GM12878 (cell line): ENCODE results near the gene WDR74. TPM values are rescaled to one million over a fixed set of nuclear protein-coding genes. Genes with fewer than 3 reads are reported as not detected.

ENCODE experiments used
- BHLHE40 ChIP-seq, 2 experiments: fragments of 450-650 bp in 1 of 2; IDR thresholded peaks; 2 replicates each; pipeline ENCODE4 v1.6.1; 2011 to 2017; ENCODE audit warnings: low read depth in 2 of 2, borderline replicate concordance in 1 of 2, improper control_type of control experiment in 1 of 2, low read length in 1 of 2, mild to moderate bottlenecking in 1 of 2
- CBX5 ChIP-seq: sonication (generic); IDR thresholded peaks from 2 replicates; pipeline ENCODE4 v1.6.1; 2016; ENCODE audit warnings: low read depth, moderate library complexity, mild to moderate bottlenecking, inconsistent platforms
- E2F8 ChIP-seq: fragments of 450-650 bp; IDR thresholded peaks from 2 replicates; pipeline ENCODE4 v1.6.1; 2018; ENCODE audit warnings: mild to moderate bottlenecking, low read depth, moderate library complexity; ENCODE audit not compliant: partially characterized antibody
- ELK1 ChIP-seq: IDR thresholded peaks from 2 replicates; pipeline ENCODE4 v1.6.1; 2012; ENCODE audit warnings: low read depth, low read length, improper control_type of control experiment
- HDAC6 ChIP-seq: fragments of 200-600 bp; sonication (generic); IDR thresholded peaks from one replicate; pipeline ENCODE4 v1.8.0; 2017; ENCODE audit warnings: antibody characterized with exemption; ENCODE audit not compliant: unreplicated experiment
- HDGF ChIP-seq: fragments of 450-650 bp; IDR thresholded peaks from 2 replicates; pipeline ENCODE4 v1.6.1; 2016; ENCODE audit warnings: antibody characterized with exemption
- IKZF1 ChIP-seq: fragments of 450-650 bp; conservative IDR thresholded peaks from 2 replicates; pipeline ENCODE4 v1.6.1; 2017; ENCODE audit warnings: antibody characterized with exemption, mild to moderate bottlenecking
- IKZF2 ChIP-seq, 2 experiments: fragments of 450-650 bp; IDR thresholded peaks; 2 replicates each; pipeline ENCODE4 v1.6.1; 2017; ENCODE audit warnings: mild to moderate bottlenecking in 2 of 2, moderate library complexity in 2 of 2
- JUND ChIP-seq: IDR thresholded peaks from 2 replicates; pipeline ENCODE4 v1.6.1; 2012; ENCODE audit warnings: low read depth, mild to moderate bottlenecking, low read length, improper control_type of control experiment, moderate library complexity
- KAT2A ChIP-seq: conservative IDR thresholded peaks from 2 replicates; pipeline ENCODE4 v1.6.1; 2011; ENCODE audit warnings: low read depth, low read length; ENCODE audit not compliant: control insufficient read depth
- LARP7 ChIP-seq: fragments of 450-650 bp; IDR thresholded peaks from 2 replicates; pipeline ENCODE4 v1.6.1; 2017; ENCODE audit warnings: mild to moderate bottlenecking
- MAX ChIP-seq: IDR thresholded peaks from 2 replicates; pipeline ENCODE4 v1.6.1; 2012; ENCODE audit warnings: low read depth, low read length, improper control_type of control experiment
- MEF2A ChIP-seq: IDR thresholded peaks from 2 replicates; pipeline ENCODE4 v1.6.1; 2011; ENCODE audit warnings: low read depth, mild to moderate bottlenecking, low read length, moderate library complexity; ENCODE audit not compliant: insufficient read depth
- NBN ChIP-seq: fragments of 450-650 bp; IDR thresholded peaks from 2 replicates; pipeline ENCODE4 v1.6.1; 2016
- NFYA ChIP-seq: IDR thresholded peaks from 2 replicates; pipeline ENCODE4 v1.6.1; 2011; ENCODE audit warnings: low read depth, mild to moderate bottlenecking, low read length, improper control_type of control experiment, borderline replicate concordance
- NRF1 ChIP-seq: conservative IDR thresholded peaks from 2 replicates; pipeline ENCODE4 v1.6.1; 2011; ENCODE audit warnings: mild to moderate bottlenecking, low read depth, low read length, improper control_type of control experiment
- PAX5 ChIP-seq: IDR thresholded peaks from 2 replicates; pipeline ENCODE4 v1.6.1; 2011; ENCODE audit warnings: low read depth, low read length, borderline replicate concordance
- PAX8 ChIP-seq: fragments of 450-650 bp; IDR thresholded peaks from 2 replicates; pipeline ENCODE4 v1.6.1; 2017; ENCODE audit warnings: mild to moderate bottlenecking, moderate library complexity
- POLR2A ChIP-seq: IDR thresholded peaks from 2 replicates; pipeline ENCODE4 v1.6.1; 2011; ENCODE audit warnings: low read depth, mild to moderate bottlenecking, low read length
- RAD51 ChIP-seq: fragments of 450-650 bp; IDR thresholded peaks from 2 replicates; pipeline ENCODE4 v1.6.1; 2016; ENCODE audit warnings: moderate library complexity, mild to moderate bottlenecking, inconsistent platforms
- SP1 ChIP-seq: IDR thresholded peaks from one replicate; pipeline ENCODE4 v1.6.1; 2011; ENCODE audit warnings: low read depth, low read length
- SUPT20H ChIP-seq: IDR thresholded peaks from 2 replicates; pipeline ENCODE4 v1.6.1; 2011; ENCODE audit warnings: low read depth, mild to moderate bottlenecking, low read length, moderate library complexity, borderline replicate concordance; ENCODE audit not compliant: control insufficient read depth
- TARDBP ChIP-seq: IDR thresholded peaks from 2 replicates; pipeline ENCODE4 v1.6.1; 2016; ENCODE audit warnings: borderline replicate concordance
- TCF7 ChIP-seq: IDR thresholded peaks from 2 replicates; pipeline ENCODE4 v1.6.1; 2014; ENCODE audit warnings: antibody characterized with exemption, borderline replicate concordance
- WRNIP1 ChIP-seq: IDR thresholded peaks from 2 replicates; pipeline ENCODE4 v1.6.1; 2011; ENCODE audit warnings: low read depth, low read length, improper control_type of control experiment, borderline replicate concordance
- YBX1 ChIP-seq: fragments of 450-650 bp; IDR thresholded peaks from 2 replicates; pipeline ENCODE4 v1.6.1; 2016; ENCODE audit warnings: antibody characterized with exemption
- ZNF274 ChIP-seq: IDR thresholded peaks from one replicate; pipeline ENCODE4 v1.8.0; 2011; ENCODE audit not compliant: insufficient read length, insufficient read depth
- ZNF622 ChIP-seq: fragments of 450-650 bp; IDR thresholded peaks from 2 replicates; pipeline ENCODE4 v1.6.1; 2017; ENCODE audit warnings: mild to moderate bottlenecking, inconsistent platforms
- polyA plus RNA-seq, 11 experiments: library from polyadenylated mRNA; depleted of rRNA in 4 of 11; unstranded in 6 of 11; stranded (reverse) in 5 of 11; fragments of >200 nt; fragmentation: Nextera tagmentation in 4 of 11; fragmentation: Illumina TruSeq in 1 of 11; extraction: Ambion mirVana in 4 of 11; extraction: Trizol in 1 of 11; gene quantifications; 1 replicate in 1 of 11; 2 replicates in 10 of 11; pipeline versions ENCODE4 v1.2.1 to v1.2.3, GENCODE V29; 2011 to 2016; ENCODE audit warnings: inconsistent platforms in 2 of 11, missing spikeins in 2 of 11, low read depth in 1 of 11
- total RNA-seq, 4 experiments: library from RNA; depleted of rRNA in 3 of 4; stranded (reverse); fragments of >200 nt in 3 of 4; fragmentation: Illumina TruSeq in 1 of 4; extraction: Trizol in 1 of 4; gene quantifications; 2 replicates each; pipeline versions ENCODE4 v1.2.1 to v1.2.3, GENCODE V29; 2013 to 2021

Gene WDR74
- total and polyA plus RNA-seq, 10 of the 15 experiments (the other 5 are each of a cell fraction or from before 2014, with no cell fraction given): 18.2 to 103 (median 60.7) TPM

- TF ChIP-seq ZNF622: no peak
- no peak for TF ChIP-seq MEF2A
- no peak for TF ChIP-seq HDAC6
- peak; percentile 7; the same call in 1 of the 2 replicates for TF ChIP-seq POLR2A
- no peak for TF ChIP-seq YBX1
- TF ChIP-seq SP1: no peak
- peak; percentile 91 for TF ChIP-seq LARP7
- TF ChIP-seq PAX5: no peak
- no peak for TF ChIP-seq IKZF2 (IDR thresholded peaks at IDR 0.05)
- no peak for TF ChIP-seq RAD51
- TF ChIP-seq BHLHE40 (IDR thresholded peaks at IDR 0.05; ENCODE audit: borderline replicate concordance in 1 of 2, low read depth in 2 of 2, low read length in 1 of 2): peak; percentile 17 to 26; a peak in 1 of 4 replicates
- no peak for TF ChIP-seq MAX
- TF ChIP-seq NRF1: no peak
- no peak for TF ChIP-seq E2F8
- no peak for TF ChIP-seq WRNIP1
- no peak; the same call in none of the 2 replicates for TF ChIP-seq IKZF1
- no peak for TF ChIP-seq NFYA
- peak; percentile 19; the same call in 1 of the 2 replicates for TF ChIP-seq NBN
- TF ChIP-seq TCF7: no peak
- TF ChIP-seq PAX8: no peak
- no peak for TF ChIP-seq KAT2A
- no peak for TF ChIP-seq JUND
- no peak for TF ChIP-seq SUPT20H
- no peak for TF ChIP-seq ELK1
- peak; percentile 88 for TF ChIP-seq HDGF
- TF ChIP-seq ZNF274: no peak
- TF ChIP-seq CBX5: peak; percentile 41; the same call in 1 of the 2 replicates
- no peak for TF ChIP-seq TARDBP
These were observed 52.9 kb downstream of the WDR74 start (continued) for GRCh38 chr11:62786318-62787004.
